Ramos (cell line): ENCODE results near the gene MYG1.
"Not testable (repeated sequence)": the region's sequence is repeated elsewhere in the genome, so short reads cannot be mapped to it uniquely, and the experiment has no call there.

ENCODE experiments used
- in situ Hi-C: fragments of 300-500 bp; cut with MboI; formaldehyde crosslinking; loops from one replicate; pipeline ENCODE4 v1.14.3; 2022; ENCODE audit warnings: low sequenced_read_pairs; ENCODE audit not compliant: unreplicated experiment

The MYG1 gene

DNA sequence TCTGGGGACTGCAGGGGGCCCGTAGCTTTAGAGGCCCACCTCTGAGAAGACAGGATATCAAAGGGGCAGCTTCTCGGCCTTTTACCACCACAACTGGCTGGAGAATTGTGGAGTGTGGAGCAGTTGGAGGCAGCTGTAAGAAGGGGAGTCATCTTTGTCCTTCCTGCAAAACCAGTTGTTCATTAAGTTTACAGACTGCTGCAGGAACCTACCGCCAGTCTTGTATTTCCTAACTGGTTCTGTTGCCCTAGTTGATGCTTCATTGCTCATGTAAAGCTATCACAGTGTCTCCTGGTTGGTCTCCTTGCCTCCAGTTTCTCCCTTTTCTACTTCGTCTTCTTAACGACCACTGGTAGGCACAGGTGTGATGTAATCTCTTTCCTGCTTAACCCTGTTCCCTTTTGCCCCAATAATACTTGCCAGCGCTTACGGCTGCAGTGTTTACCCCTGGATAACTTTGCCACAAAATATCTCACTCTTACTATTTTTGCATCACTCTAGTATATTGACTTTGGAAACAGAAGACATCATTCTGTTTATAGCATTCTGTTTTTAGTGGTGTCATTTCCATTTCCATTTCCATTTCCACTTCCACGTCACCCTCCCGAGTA lies 19.5 kb upstream of the MYG1 start:
- in situ Hi-C loops, result no loop called here

DNA sequence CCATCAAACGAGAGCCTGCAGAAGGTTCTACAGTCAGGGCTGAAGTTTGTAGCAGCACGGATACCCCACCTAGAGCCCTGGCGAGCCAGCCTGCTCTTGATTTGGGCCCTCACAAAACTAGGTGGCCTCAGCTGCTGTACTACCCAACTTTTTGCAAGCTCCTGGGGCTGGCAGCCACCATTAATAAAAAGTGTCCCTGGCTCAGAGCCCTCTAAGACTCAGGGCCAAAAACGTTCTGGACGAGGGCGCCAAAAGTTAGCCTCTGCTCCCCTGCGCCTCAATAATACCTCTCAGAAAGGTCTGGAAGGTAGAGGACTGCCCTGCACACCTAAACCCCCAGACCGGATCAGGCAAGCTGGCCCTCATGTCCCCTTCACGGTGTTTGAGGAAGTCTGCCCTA lies 13.0 kb upstream of the MYG1 start:
- in situ Hi-C loops, result loop anchor here (5.0 kb wide), 1 partner anchor 124 kb away; no protein-coding TSS in a partner anchor

DNA sequence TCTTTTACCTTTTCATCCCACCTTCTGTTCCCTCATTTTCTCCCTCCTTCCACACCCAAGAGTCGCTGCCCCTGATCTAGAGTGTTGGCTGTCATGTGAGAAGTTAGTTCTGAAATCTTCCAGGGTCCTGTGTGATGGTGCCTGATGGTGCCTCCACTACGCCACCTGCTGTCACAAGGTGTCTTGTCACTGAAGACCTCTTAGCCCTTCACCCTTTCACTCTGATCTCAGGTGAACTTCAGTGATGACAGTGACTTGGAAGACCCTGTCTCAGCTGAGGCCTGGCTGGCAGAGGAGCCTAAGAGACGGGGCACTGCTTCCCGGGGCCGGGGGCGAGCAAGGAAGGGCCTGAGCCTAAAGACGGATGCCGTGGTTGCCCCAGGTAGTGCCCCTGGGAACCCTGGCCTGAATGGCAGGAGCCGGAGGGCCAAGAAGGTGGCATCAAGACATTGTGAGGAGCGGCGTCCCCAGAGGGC lies 11.7 kb upstream of the MYG1 start:
- in situ Hi-C loops, result loop anchor here (5.0 kb wide), 1 partner anchor 125 kb away; no protein-coding TSS in a partner anchor

DNA sequence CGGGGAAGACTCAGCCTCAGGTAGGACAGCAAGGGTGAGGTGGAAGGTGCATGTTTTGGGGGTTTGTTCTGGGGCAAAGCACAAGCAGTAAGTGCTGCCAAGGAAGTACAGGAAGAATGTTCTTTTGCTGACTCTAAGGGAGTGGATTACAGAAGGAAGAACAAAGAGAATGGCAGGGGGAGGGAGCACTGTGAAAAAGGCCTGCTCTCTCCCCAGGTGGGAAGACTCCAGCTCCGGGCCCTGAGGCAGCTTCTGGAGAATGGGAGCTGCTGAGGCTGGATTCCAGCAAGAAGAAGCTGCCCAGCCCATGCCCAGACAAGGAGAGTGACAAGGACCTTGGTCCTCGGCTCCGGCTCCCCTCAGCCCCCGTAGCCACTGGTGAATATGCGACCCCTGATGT lies 11.2 kb upstream of the MYG1 start:
- in situ Hi-C loops, result loop anchor here (5.0 kb wide), 1 partner anchor 126 kb away; no protein-coding TSS in a partner anchor

DNA sequence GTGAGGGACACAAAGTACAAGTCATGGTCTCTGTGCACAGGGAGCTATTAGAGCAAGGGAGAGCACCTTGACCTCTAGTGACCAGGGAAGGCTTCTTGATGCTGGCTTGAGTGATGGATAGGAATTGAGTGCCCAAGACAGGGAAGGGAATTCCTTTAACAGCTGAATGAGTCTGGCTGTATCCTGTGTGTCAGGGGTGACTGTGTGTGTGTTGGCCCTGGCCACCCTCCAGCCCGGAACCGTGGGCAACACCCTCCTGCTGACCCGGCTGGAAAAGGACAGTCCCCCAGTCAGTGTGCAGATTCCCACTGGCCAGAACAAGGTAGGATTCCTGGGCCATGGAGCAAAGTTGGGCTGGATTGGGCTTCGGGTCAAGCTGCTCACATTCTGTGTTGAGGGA lies 9.6 kb upstream of the MYG1 start:
- in situ Hi-C loops, result loop anchor here (5.0 kb wide), 1 partner anchor 128 kb away; no protein-coding TSS in a partner anchor

DNA sequence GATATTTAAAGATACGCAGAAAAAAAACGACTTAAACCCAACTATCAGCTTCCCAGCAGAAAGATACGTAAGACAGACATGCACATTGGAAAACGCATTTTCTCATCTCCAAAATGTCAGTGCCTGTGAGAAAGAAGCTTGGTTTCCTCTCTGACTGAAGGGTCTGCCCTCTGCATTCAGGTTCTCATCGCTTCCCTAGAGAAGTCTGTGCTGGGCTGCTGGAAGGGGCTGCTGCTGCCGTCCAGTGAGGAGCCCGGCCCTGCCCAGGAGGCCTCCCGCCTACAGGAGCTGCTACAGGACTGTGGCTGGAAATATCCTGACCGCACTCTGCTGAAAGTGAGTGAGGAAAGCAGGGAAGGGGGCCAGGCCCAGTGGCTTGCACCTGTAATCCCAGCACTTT lies 8.8 kb upstream of the MYG1 start:
- in situ Hi-C loops, result no loop called here

DNA sequence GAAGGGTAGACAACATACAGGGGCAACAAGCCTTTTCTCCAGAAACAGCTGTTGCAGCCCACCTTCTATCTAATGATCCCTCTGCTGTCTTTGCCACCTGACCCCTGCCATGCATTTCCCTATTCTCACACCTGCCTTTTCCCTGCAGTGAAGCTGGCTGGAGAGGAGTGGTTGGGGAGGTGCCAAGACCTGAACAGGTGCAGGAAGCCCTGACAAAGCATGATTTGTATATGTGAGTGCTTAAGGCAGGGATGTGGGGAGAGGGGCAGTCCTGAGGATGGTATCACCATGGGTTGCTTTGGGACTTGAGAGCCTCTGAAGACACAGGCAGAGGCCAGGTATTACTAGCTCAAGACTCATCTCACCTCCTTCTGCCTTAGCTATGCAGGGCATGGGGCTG lies 7.1 kb upstream of the MYG1 start:
- in situ Hi-C loops, result no loop called here

DNA sequence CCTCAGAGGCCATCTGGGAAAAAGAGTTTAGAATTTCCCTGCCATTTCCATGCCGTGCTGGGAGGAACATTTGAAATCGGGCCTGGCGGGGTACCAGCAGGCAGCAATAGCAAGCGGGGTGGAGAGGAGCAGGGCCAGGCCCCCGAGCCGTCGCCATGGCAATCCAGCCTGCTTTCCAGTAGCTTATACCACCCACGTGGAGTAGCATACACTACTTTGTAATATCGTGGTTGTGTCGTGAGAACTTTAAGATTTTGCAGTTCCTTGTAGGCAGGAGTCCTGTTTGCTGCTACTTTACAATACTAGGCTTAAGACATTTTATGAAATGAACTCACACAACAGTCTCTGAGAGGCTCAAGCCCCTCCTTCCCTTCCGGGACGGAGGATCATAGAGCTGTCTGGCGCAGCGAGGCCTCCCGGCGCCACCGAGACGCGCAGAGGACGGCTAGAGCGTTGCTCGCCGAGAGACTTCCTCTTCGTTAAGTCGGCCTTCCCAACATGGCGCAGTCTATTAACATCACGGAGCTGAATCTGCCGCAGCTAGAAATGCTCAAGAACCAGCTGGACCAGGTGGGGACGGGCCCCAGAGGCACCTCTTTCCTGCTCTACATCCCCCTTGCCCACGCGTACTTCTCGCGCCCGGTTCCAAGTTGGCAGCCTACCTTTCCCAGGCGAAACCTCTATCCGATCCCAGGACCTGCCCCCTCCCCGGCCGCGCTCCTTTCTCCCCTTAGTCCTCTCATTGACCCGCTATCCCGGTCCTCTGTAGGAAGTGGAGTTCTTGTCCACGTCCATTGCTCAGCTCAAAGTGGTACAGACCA lies 4.2 kb upstream of the MYG1 start, which contains the start of gene PFDN5:
Gene PFDN5 (plus strand): TSS at position 473 of the 821 bp plus-strand sequence. CDS start 26 bp downstream, at position 499.
- in situ Hi-C loops, result no loop called here

DNA sequence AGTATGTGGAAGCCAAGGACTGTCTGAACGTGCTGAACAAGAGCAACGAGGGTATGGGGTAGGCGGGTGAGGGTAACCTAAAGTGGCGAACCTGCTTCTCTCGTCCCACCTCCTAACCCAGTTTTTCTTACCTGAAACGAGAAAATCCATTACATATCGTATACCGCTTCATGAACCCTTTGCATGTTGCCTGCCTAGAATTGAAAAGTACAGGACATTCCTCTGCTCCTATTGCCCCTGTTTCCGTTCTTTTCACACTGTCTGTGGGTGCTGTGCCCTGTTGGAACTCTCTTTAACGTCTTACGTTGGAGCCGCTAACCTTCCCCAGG lies 3.6 kb upstream of the MYG1 start:
- in situ Hi-C loops, result no loop called here

DNA sequence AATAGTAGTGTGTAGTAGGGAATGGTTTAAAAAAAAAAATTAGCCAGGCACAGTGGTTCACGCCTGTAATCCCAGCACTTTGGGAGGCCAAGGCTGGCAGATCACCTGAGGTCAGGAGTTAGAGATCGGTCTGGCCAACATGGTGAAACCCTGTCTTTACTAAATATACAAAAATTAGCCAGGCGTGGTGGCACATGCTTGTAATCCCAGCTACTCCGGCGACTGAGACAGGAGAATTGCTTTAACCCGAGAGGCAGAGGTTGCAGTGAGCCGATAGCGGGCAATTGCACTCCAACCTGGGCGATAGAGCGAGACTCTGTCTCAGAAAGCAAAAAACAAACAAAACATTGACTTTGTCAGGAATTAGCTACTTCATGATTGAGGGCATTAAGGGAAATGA lies 2.4 kb upstream of the MYG1 start:
- in situ Hi-C loops, result not testable (repeated sequence)

DNA sequence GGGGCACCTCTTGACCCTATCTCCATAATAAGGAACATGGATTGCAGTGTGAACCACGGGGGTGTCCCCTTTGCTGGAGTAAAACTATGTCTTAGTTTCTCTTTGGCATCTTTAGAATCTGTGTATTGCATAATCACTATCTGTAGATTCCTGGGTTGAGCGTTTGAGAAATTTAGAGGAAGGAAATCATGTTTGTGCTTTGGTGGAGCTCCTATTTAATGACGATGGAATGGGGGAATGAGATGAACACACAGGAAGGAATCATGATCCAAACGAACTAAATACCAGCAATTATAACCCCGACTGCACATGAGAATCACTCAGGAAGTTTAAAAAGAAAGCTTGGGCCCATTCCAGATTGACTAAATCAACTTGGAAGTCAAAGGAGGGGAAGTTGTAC lies 1.3 kb upstream of the MYG1 start:
- in situ Hi-C loops, result no loop called here

DNA sequence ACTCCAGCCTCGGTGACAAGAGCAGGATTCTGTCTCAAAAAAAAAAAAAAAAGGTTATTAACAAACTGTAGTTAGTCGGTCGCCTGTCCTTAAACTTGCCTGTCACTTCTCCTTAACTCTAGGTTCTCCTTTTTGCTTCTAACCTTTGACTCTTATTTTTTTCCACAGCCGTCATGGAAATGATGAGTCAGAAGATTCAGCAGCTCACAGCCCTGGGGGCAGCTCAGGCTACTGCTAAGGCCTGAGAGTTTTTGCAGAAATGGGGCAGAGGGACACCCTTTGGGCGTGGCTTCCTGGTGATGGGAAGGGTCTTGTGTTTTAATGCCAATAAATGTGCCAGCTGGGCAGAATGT lies 418 bp upstream of the MYG1 start:
- in situ Hi-C loops, result no loop called here

DNA sequence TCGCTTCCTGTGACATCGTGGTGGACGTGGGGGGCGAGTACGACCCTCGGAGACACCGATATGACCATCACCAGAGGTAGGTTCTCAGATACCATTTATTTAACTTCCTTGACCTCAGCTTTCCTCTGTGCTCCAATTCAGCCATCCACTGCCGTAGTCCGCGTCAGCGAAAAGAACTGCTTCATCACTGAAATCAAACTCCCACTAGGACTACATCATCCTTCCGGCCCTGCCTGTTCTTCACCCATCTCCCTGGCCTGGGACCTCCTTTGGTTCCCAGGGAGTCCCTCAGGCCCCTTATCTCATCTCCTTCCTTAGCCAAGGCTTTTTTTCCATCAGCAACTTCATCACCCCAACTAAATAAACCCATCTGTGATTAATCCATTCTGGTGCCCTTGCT lies 692 bp downstream of the MYG1 start:
- in situ Hi-C loops, result no loop called here

DNA sequence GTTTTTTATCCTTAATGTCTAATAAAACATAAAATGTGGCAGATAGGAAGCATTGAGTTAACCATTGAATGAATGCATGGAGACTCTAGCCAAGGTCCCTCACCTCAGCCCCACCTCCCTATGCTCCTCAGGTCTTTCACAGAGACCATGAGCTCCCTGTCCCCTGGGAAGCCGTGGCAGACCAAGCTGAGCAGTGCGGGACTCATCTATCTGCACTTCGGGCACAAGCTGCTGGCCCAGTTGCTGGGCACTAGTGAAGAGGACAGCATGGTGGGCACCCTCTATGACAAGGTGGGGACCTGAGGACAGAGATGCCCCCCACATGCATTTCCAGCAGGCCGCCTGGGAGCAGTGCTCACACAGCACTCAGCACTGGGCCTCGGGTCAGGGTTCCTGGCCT lies 3.4 kb downstream of the MYG1 start:
- in situ Hi-C loops, result no loop called here

DNA sequence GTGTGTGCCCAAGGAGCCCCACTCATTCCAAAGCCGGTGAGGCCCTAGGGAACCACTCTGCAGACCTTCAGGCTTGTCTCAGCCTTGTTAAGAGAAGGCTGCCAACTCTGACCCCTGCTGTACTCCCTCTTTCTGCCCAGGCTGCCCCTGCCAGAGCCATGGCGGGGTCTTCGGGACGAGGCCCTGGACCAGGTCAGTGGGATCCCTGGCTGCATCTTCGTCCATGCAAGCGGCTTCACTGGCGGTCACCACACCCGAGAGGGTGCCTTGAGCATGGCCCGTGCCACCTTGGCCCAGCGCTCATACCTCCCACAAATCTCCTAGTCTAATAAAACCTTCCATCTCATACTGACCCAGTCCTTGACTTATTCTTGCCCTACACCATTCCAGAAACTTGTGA lies 7.3 kb downstream of the MYG1 start:
- in situ Hi-C loops, result no loop called here

DNA sequence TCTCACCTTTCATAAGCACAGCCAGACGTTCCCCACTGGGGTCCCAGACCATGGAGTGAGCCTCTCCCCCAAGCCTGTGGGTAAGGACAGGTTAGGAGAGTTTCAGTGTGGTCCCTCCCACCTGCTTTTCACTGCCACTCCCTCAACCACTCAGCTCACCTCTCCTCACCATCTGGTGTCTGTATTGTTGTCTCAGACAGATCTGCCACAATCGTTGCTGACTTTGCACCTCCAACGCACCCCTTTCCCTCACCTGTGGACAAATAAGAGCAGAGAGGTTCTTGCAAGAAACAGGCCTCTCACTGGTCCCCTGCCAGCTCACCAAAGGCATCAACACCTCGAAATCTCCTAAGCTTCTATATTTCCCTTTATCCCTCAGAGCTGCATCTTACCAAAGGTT lies 8.8 kb downstream of the MYG1 start:
- in situ Hi-C loops, result no loop called here

DNA sequence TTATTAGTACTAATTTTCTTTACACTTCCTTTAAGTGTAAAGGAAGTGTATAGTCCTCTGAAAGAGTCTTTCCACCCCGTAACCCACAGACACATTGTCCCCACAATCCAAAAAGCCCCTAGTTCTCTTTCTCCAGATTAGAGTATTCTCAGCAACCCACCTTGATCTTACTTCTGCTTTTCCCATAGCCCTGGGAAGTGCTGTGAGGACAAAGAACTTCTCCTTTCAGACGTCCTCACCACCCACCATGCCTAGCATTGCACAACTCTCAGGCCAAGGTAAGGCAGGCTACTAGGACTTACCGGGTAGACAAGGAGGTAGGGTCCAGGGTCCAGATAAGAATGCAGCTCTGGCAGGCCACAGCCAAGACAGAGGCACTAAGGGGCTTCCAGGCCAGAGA lies 14.5 kb downstream of the MYG1 start:
- in situ Hi-C loops, result no loop called here

DNA sequence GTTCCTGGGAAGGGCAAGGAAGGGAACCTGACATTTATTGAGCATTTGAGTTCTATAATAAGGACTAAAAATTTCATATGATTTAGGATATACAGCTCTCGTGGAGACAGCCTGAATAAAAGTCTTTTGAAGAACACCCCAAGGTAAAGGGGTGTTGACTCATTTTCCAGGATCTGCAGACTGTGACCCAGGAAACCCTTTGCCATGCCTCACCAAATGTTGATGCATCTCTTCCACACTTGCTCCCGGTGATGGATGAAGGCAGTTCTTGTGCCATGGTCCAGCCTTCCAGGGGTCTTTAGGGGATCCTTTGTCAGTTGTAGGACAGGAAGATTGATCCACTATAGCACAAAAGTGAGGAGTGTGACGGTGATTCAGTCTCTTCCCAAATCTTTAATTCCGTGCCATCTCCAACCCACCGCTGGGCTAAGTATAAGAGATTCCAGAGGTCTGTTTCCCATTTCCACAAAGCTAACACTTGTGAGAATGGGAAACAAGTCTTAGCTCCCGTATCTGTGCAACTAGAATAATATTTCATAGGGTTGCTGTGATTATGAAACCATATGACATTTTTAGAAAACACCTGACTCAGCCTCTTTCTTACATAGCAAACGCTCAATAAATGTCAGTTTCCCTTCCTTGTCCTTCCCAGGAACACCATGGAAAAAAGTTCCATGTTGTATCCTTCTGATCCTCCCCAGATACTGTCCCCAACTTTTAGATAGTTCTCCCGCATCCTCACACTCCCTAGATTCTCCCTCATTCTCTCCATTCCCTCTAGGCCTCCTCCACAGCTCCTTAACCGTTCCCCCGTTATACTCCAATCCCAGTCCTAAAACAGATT lies 21.1 kb downstream of the MYG1 start:
- in situ Hi-C loops, result no loop called here

DNA sequence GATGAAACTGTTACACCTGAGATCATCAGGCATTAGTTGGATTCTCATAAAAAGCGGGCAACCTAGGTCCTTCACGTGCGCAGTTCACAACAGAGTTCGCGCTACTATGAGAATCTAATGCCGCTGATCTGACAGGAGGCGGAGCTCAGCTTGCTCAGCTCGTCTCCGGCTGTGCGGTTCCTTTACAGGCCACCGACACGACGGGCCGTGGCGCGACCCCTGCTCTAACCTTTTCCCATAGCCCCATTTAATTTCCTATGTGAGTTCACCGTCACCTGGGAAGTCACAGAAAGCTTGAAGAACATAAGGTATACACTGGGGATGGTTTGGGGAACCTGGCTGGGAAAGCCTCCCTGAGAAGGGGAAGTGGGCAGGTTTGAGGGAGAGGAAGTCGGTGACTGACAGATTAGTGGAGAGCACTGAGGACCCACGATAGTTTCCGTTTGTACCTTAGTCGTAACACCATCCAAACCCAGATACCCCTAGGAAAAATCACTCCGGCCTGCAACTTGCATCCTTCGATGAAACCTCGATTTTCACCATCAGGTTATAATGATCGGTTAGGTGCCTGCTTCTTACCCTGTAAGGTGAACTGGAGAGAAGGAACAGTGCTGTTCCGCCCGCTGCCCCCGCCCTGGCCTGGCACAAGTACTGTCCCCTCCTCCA lies 24.8 kb downstream of the MYG1 start:
- in situ Hi-C loops, result no loop called here

DNA sequence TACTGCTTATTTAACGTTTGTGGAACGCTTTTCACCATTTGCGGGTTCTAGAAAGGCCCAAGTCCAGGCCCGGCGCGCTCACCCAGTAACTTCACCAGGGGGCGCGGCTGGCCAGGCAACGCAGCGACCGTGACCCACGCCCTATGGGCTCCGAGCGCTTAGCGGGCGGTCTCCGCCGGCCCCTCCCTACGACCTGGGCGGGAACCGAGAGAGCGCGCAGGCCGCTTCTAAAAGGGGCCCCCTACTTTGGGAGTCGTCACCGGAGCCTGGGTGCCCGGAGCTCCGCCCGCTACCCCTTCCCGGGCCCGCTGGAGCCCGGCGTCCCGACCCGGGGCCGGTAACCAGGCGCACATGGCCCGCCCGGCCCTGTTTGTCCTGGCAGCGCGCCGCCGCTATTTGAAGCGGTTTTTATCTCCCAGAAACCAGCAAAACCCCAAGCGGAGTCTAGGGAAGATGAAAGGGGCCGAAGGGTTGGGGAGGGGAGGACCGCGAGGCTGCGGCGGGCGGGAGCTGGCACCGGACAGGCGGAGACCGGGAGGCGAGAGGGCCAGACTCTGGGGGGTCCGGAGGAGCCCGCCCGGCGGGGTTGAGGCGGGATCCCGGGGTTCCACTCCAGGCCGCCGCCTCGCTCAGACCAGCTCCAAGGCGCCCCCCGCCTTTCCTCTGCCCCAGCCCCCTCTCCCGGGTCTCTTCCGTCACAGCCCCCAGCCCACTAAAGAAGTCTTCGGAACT lies 25.4 kb downstream of the MYG1 start:
- in situ Hi-C loops, result no loop called here
